HG02678 (cell line): ENCODE measurements around the gene PLCB1.
A peak's percentile ranks its signal among the peaks of the same experiment; 100 is the strongest.
"Not testable (repeated sequence)": the region's sequence is repeated elsewhere in the genome, so short reads cannot be mapped to it uniquely, and the experiment has no call there.

Experiments used
- ATAC-seq: cut with Tn5 transposase; IDR thresholded peaks from one replicate; pipeline ENCODE4 v1.9.1; 2021; ENCODE audit warnings: mild to moderate bottlenecking, moderate library complexity; ENCODE audit not compliant: unreplicated experiment

The PLCB1 gene

GRCh38 chr20:8853211-8853610 lies 721.1 kb downstream of the PLCB1 start:
- not testable (repeated sequence) for ATAC-seq

DNA sequence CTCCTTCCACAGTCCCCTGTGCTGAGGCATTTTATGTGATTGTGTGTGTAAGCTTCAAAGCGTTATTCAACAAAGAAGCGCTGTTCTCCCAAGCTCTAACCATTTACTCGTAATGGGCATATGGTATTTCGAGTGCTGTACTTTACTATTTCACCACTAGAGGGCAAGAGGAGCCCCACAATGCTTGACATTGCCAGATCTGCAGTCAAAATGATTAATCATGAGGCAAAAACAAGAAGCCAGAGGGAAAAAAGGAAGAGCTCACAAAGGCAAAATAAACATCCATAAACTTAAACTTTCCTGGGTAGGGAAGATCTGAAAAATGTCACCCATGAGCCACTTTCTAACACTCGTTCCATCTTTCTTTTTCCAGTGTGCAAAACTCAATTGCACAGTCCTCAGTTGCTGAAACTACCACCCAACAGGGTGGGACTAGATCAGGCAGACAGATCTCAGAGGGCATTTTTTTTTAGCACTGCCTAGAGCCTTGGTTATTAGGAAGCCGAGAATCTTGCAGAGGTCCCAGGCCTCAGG lies 721.8 kb downstream of the PLCB1 start:
- ATAC-seq: peak; percentile 92

DNA sequence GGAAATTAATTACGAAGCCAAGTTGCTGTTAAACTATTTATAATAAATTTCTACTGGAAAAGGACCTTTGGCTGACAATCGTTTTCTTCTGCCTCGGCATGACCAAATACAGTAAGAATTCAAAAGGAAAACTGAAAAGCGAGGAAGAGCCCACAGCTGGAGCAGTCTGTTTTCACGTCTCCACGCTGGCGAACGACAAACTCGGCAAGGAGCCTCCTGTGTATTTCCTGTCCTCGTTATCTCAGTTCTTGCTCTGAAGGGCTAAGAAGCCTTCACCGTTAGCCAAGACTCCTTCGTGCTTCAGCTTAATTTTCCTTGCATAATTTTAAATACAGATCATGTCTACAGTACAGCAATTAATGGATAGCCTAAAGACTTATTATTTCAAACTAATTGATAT lies 722.5 kb downstream of the PLCB1 start:
- ATAC-seq: no peak

DNA sequence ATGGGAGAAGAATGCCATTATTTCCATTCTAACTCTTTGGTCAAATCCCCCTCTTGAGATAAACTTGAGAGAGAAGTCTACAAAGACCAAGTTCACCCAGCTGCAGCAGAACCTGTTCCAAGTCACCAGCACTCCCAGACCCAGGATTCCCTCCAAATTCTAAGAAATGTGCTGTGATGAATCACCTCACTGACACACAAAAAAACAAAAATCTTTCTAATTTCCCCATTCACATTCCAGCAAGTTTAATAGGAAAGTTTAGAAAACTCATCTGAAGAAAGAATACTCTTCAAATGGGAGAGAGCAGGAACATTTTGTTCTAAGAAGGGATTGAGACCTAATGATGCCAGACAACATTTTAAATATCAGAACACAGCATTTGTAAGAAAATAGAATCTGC lies 723.2 kb downstream of the PLCB1 start:
- ATAC-seq: no peak

DNA sequence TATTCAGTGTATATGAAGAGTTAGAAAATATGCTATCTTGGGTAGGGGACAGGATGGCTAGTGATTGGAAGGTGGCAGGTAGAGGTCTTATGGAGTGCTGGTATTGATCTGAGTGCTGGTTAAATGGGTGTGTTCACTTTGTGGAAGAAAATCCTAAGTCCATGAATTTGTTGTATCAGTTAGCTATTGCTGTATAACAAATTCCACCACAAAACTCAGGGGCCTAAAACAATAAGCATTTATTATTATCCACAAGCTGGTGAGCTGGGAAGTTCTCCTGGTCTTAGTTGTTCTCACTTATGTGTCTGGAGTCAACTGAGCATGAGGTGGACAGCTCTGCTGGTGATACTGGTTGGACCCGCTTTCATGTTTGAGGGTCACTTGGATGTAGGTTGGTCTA lies 724.6 kb downstream of the PLCB1 start:
- no peak for ATAC-seq

GRCh38 chr20:8858181-8858787 lies 726.2 kb downstream of the PLCB1 start:
- no peak for ATAC-seq

- no peak for ATAC-seq
These were observed 728.0 kb downstream of the PLCB1 start for GRCh38 chr20:8860011-8860495.

GRCh38 chr20:8862092-8862491 lies 730.0 kb downstream of the PLCB1 start:
- no peak for ATAC-seq

GRCh38 chr20:8865636-8866035 lies 733.6 kb downstream of the PLCB1 start:
- no peak for ATAC-seq

DNA sequence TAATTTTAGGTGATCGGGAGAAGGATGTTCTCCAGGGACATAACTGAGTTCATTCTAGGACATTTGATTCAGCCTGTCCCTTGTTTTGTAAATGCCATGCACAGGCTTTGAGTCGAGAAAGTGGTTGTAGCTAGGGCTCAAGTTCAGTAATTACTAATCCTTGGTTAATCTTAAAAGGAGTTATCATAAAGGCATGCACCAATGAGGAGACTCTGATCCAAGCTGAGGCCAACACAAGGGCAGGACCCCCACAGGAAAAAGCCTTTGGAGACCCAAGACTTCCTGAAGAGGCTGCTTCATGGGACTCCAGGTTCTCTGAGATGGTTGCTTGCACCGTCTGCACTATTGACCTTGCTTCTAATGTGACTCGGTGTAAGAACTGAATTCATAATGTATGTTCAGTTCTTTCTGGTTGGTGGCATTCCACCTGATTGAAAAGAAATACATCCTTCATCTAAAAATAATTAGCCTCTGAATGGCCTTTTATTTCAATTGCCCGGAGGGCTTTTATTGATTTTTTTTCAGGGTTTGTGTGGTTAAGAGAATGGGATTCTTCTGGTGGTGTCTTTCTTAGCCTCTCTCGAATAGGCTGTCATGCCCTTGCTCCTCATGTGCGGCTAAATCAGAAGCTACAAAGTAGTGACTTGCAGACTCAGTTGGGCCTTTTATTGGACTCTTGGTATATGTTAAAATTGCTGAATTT lies 735.1 kb downstream of the PLCB1 start:
- ATAC-seq: no peak

DNA sequence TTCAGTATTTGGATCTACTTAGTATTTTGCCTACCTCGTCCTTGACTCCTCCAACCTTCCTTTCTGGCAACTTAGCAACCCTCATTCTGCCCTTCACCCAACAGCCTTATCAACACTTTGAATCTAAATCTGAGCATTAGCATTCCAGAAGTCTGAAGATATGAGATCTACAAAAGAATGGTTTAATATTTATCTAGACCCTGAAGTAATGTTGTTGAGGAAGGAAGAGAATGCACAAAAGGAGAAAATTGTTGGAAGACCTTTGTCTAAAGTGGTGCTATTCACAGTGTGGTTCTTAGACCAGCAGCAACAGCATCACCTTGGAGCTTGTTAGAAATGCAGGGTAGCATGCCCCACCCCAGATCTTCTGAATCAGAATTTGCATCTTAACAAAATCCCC lies 738.6 kb downstream of the PLCB1 start:
- no peak for ATAC-seq

DNA sequence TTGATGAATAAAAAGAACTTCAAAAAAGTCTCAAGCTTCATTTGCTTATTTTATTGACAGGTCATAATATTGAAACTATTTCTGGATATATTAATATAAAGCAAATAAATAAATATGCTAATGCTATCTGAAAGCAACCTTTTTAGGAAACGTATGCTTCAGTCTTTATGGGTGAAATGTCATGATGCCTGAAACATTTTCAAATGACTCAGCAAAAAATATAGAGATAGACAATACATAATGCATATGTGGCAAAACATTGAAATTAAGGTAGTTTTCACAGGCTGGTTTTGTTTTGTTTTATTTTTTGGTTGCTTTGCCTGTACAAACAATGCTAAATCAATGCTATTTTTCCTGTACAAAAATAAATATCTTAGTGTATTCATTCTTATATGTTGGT lies 742.4 kb downstream of the PLCB1 start:
- no peak for ATAC-seq

DNA sequence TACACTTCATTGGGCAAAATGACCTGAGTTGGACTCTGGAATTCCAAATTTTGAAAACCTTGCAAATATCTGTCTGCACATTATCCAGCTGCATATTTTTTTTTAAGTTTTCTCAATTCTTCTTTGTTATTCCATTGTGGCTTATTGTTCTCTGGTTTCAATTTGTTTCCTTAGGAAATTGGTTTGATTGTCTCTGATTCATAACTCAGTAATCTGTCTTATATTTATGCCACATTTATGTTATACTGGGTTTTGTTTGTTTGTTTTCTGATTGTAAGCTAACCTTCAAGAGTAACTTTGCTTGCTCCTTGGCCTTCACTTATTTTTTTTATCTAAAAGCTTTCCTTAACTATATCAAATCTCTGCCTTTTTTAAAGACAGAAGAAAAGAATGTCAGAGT lies 743.5 kb downstream of the PLCB1 start:
- ATAC-seq: no peak

DNA sequence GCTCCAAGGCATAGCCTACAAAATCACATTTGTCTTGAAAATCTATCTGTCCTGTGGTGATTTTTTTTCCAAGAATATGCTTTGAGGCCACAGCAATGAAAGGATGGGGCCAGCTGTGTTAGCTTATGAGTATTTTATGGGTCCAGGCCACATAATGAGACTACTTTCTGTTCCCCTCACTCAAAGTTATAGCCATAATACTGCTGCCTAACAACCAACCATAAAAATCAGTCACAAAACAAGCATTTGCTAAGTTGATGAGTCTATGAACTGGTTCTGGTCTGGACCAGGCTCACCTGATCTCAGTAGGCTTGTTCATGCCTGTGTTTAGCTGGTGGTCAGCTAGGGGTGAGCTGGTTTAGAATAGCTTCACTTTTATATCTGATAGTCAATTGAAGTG lies 744.3 kb downstream of the PLCB1 start:
- ATAC-seq: no peak

DNA sequence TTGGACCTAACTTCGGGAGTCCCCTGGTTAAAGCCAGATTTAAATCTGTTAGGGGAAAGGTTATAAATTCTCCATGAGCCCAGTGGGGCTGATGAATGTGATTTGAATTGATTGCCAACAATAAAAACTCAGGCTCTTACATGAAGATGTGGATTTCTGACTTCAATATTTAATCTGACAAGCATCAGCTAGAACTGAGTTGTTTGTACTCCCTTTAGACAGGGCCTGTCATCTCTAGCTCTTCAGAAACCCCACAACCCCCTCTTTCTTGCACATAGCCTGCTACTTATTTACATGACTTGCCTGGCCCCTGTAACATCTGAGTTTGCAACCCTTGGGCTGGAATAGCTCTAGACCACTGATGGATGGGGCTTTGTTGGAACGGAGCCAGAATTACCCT lies 745.2 kb downstream of the PLCB1 start:
- ATAC-seq: no peak

DNA sequence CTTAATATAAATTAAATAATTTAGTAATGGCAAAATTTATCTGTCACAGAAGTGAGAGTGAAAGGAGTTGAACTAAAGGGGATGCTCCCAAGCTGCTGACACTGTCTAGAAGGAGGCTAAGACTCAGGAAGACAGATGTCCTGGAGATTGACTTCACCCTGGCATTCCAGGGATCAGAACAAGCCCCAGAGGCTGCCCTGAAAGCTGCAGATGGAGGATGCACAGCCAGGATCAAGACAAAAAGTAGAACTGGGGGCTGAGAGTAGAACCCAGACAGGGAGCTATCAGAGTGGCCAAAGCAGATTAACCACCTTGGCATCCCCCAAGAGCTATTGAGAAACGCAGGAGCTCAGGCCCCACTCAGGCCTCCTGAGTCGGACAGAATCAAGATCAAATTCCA lies 747.6 kb downstream of the PLCB1 start:
- no peak for ATAC-seq

DNA sequence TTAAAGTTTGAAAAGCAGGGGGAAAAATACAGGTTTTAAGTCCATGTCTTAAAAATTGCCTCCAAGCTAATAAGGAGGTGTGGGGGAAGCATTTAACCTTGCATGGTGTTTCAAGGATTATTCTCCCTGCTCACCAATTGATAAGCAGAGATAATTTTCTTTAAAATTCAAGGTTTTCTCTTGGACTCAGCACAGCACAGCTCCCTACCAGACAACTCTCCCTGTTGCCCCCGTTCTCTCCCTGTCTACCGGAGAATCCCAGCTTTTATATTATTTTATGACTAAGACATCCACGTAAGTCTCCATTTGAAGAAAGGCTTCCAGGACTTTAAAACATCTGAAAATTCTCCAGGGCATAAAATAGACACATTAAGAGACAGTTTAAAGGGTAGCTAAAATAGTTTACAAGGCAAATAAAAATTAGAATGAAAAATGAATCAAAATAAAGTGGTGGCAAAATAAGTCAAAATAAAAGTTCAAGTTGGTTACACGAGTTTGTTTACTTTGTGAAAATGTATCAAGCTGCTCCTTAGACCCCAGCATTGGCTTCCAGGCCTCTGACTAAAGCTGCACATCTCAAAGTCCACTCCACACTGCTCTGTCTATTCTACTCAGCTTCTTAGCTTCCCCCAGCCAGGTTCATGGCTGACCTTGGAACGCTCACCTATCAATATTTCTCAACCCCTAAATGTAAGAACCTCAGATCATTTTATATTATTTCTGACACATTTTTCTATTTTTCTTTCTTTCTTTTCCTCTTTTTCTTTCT lies 748.2 kb downstream of the PLCB1 start:
- ATAC-seq: no peak

GRCh38 chr20:8891039-8891438 lies 759.0 kb downstream of the PLCB1 start:
- ATAC-seq: no peak

- no peak for ATAC-seq
These were observed 763.4 kb downstream of the PLCB1 start for GRCh38 chr20:8895472-8895871.

GRCh38 chr20:8898823-8899222 lies 766.8 kb downstream of the PLCB1 start:
- ATAC-seq: no peak

DNA sequence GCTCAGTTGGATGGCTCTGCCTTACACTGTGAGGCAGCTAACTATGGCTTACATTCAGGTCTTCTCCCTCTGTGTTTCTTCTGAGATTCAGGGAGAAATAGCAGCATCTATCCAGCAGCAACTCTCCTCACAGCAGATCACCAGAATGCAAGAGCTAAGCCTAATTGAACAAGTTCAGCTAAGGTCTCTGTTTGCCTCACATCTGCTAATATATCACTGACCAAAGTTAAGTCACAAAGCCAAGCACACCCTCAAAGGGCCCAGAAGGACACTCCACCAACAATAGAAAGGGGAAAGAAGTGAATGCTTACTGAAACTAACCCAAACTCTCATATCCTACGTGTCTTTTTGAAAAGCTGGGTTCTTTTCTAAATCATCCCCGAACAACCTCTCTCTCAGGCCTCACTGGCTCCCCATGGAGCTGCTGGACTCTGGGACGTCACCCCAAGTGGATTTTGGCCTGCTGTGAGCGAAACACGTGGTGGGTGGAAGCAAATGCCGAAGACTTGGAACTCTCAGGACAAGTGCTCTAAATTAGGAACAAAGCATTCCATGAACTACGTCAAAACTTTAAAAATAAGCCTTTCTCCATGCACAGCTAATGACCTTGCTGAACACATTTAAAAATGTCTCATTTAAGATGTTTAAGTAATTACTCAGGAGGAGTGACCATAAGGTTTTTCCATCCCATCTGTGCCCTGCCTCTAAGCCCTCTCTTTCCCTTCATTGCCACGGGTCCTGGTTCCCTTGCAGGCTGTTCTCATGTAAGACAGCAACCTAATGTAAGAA lies 769.4 kb downstream of the PLCB1 start:
- no peak for ATAC-seq
